Neural cell (in vitro differentiated cells): ENCODE results near the gene RAB40C. TPM values are rescaled to one million over a fixed set of nuclear protein-coding genes. Genes with fewer than 3 reads are reported as not detected.
A peak's percentile ranks its signal among the peaks of the same experiment; 100 is the strongest.

Source experiments
- H2AFZ ChIP-seq: fragments of 200-600, 300-800 bp; sonication (generic), shearing (Covaris generic); 2 replicates; pipeline ENCODE4 v1.6.0; 2014; ENCODE audit warnings: low read depth, mild to moderate bottlenecking, antibody characterized with exemption, low read length, moderate library complexity
- H3F3A ChIP-seq: fragments of 200-600 bp; shearing (Covaris generic); 2 replicates; pipeline ENCODE4 v1.6.1; 2016; ENCODE audit warnings: mild to moderate bottlenecking, moderate library complexity, mixed read lengths, antibody characterized with exemption, low read length; ENCODE audit not compliant: insufficient read depth, poor library complexity, severe bottlenecking
- H3K27ac ChIP-seq: fragments of 200-600, 300-800 bp; sonication (generic), shearing (Covaris generic); 2 replicates; pipeline ENCODE4 v1.5.1; 2014; ENCODE audit warnings: mild to moderate bottlenecking, low read length, moderate library complexity
- H3K27me3 ChIP-seq: fragments of 300-800, 200-600 bp; sonication (generic), shearing (Covaris generic); 2 replicates; pipeline ENCODE4 v1.6.0; 2014; ENCODE audit warnings: mild to moderate bottlenecking, low read depth, low read length, moderate library complexity; ENCODE audit not compliant: insufficient read depth
- H3K36me3 ChIP-seq: fragments of 300-800, 200-600 bp; sonication (generic), shearing (Covaris generic); 2 replicates; pipeline ENCODE4 v1.5.1; 2014; ENCODE audit warnings: mild to moderate bottlenecking, antibody characterized with exemption, low read length, moderate library complexity; ENCODE audit not compliant: insufficient read depth
- H3K4me2 ChIP-seq: fragments of 300-800, 200-600 bp; sonication (generic), shearing (Covaris generic); 2 replicates; pipeline ENCODE4 v1.6.0; 2014; ENCODE audit warnings: mild to moderate bottlenecking, low read length
- H3K4me3 ChIP-seq: fragments of 300-800, 200-600 bp; sonication (generic), shearing (Covaris generic); 2 replicates; pipeline ENCODE4 v1.5.1; 2014; ENCODE audit warnings: mild to moderate bottlenecking, low read length, moderate library complexity
- H3K79me2 ChIP-seq: fragments of 200-600 bp; shearing (Covaris generic); replicated peaks from 2 replicates; pipeline ENCODE4 v1.6.0; 2014; ENCODE audit warnings: mild to moderate bottlenecking, low read length, moderate library complexity; ENCODE audit not compliant: insufficient read depth
- H3K9ac ChIP-seq: fragments of 300-800, 200-600 bp; sonication (generic), shearing (Covaris generic); 2 replicates; pipeline ENCODE4 v1.6.1; 2016; ENCODE audit warnings: mild to moderate bottlenecking, low read length, mixed read lengths
- H3K9me2 ChIP-seq: fragments of 200-600 bp; shearing (Covaris generic); 2 replicates; pipeline ENCODE4 v1.6.1; 2016; ENCODE audit warnings: mild to moderate bottlenecking, low read length, mixed read lengths; ENCODE audit not compliant: insufficient read depth
- H3K9me3 ChIP-seq: fragments of 200-600, 300-800 bp; sonication (generic), shearing (Covaris generic); 2 replicates; pipeline ENCODE4 v1.6.1; 2016; ENCODE audit warnings: mild to moderate bottlenecking, mixed run types, low read length, moderate library complexity, mixed read lengths
- H4K20me1 ChIP-seq: fragments of 200-600 bp; shearing (Covaris generic); 2 replicates; pipeline ENCODE4 v1.6.1; 2016; ENCODE audit warnings: mild to moderate bottlenecking, mixed run types; ENCODE audit not compliant: insufficient read depth
- EP300 ChIP-seq: fragments of 450-650 bp; conservative IDR thresholded peaks from 2 replicates; pipeline ENCODE4 v1.6.1; 2014; ENCODE audit warnings: antibody characterized with exemption, mild to moderate bottlenecking, moderate library complexity; ENCODE audit not compliant: poor library complexity, severe bottlenecking
- EZH2 ChIP-seq: fragments of 200-600, 300-800 bp; shearing (Covaris generic), sonication (generic); IDR thresholded peaks from 2 replicates; pipeline ENCODE4 v1.6.1; 2014; ENCODE audit warnings: antibody characterized with exemption, low read length, borderline replicate concordance, mild to moderate bottlenecking; ENCODE audit not compliant: insufficient read depth, poor library complexity, severe bottlenecking
- MXI1 ChIP-seq: fragments of 450-650 bp; conservative IDR thresholded peaks from 2 replicates; pipeline ENCODE4 v1.6.1; 2014; ENCODE audit warnings: antibody characterized with exemption, mild to moderate bottlenecking; ENCODE audit not compliant: poor library complexity, severe bottlenecking
- POLR2AphosphoS5 ChIP-seq: IDR thresholded peaks from 2 replicates; pipeline ENCODE4 v1.6.1; 2012
- RAD21 ChIP-seq: fragments of 450-650 bp; conservative IDR thresholded peaks from 2 replicates; pipeline ENCODE4 v1.6.1; 2014; ENCODE audit warnings: antibody characterized with exemption, mild to moderate bottlenecking, moderate library complexity
- SMC3 ChIP-seq: fragments of 450-650 bp; conservative IDR thresholded peaks from 2 replicates; pipeline ENCODE4 v1.6.1; 2014; ENCODE audit warnings: antibody characterized with exemption, mild to moderate bottlenecking, moderate library complexity; ENCODE audit not compliant: poor library complexity
- TAF1 ChIP-seq: IDR thresholded peaks from 2 replicates; pipeline ENCODE4 v1.6.1; 2012; ENCODE audit warnings: low read depth
- polyA plus RNA-seq: library from polyadenylated mRNA; depleted of rRNA; stranded (reverse); fragments of >200 nt; gene quantifications from 2 replicates; pipeline ENCODE4 v1.2.3, GENCODE V29; 2014
- TF ChIP-seq, protein P1 (sequence below): IDR thresholded peaks from 2 replicates; pipeline ENCODE4 v1.6.1; 2012; ENCODE audit warnings: borderline replicate concordance
- TF ChIP-seq, protein P2 (sequence below): fragments of 450-650 bp; IDR thresholded peaks from 2 replicates; pipeline ENCODE4 v1.5.1; 2014; ENCODE audit warnings: antibody characterized with exemption, mild to moderate bottlenecking, moderate library complexity; ENCODE audit not compliant: poor library complexity, severe bottlenecking

RAB40C gene
- polyA plus RNA-seq, 1 donor from 2014 or later = 40.7 TPM

DNA sequence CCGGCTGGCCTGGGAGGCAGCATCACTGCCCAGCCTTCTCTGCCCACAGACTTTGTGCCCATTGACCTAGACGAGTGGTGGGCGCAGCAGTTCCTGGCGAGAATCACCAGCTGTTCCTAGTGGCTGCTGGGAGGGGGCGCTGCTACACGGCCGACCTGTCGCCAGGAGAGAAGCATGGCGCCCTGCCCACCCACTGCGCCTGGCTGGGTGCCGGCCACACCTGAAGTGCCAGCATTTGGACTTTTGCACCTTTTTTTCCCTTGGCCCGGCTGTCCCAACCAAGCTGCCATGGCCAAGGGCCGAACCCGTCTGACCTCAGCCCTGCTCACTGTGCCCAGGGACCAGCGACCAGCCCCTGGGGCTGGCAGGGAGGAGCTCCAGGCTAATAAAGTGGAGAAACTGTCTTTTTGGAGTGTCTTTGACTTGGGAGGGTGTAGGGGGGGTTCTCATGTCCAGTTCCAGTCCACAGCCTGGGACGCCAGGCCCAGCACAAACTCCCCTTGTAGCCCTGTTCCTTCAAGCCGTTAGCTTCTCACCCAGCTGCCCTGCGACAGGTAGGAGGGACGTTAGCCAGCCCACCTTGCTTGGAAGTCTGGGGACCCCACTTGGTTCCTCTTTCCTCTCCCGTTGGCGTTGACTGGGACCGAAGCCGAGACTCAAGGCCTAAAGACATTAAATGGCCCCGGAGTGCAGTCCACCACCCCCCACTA is 58.4 kb downstream of the RAB40C start:
- peak overlapping the region; percentile 45 for H2AFZ ChIP-seq
- peak overlapping the region; percentile 77 for H3K27ac ChIP-seq

DNA sequence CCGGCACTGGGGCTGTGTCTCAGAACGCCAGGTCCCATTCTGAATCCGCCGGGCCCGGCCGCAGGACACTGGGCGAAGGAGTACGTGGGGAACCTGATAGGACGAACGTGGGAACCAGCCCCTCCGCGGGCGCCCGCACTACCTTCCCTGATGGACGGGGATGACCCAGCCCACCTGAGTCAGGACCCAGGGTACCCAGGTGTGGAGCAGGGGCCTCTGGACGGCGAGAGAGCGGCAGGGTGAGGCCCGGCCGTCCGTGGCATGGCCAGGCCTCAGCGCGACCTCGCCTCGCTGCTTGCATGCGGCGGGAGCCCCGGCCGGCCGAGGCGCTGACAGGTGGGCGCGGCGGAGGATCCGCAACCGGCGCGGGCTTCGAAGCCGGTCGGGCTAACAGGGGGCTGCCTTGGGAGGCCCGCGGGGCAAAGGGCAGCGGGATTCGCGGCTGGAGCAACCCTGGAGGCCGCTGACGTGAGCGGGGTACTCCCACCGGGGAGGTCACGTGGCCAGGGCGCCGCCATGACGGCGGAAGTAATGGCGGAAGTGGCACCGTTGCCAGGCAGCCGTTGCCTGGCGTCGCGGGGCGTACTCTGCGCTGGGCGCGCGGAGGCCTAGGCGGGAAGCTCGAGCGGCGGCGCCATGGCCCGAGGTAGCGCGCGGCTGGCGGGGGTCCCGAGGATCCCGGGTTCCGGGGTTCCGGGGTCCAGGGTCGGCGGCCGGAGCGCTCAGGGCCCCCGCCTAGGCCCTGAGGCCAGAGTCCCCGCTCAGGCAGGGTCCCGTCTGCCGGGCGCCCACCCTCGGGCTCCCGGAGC is 59.1 kb downstream of the RAB40C start, which contains the start of gene WDR90:
Gene WDR90 (plus strand): TSS at position 585 of the 809 bp plus-strand sequence. CDS start 52 bp downstream, at position 637.
- no peaks in the 10 kb centered on the region for H3K79me2 ChIP-seq
- no peaks in the 10 kb centered on the region for H3K36me3 ChIP-seq
- peak within 1 kb of the TSS; percentile 95 for H3K4me2 ChIP-seq
- no peaks in the 10 kb centered on the region for H3K9me2 ChIP-seq
- H3K4me3 ChIP-seq = peak within 1 kb of the TSS; percentile 91
- H3F3A ChIP-seq = no peaks in the 10 kb centered on the region
- no peaks in the 10 kb centered on the region for H3K27me3 ChIP-seq
- peak within 1 kb of the TSS; percentile 45 for H2AFZ ChIP-seq
- H3K27ac ChIP-seq = peak within 1 kb of the TSS; percentile 77
- no peaks in the 10 kb centered on the region for H4K20me1 ChIP-seq
- H3K9ac ChIP-seq = peak within 1 kb of the TSS; percentile 89
- TF ChIP-seq RAD21 (no peak), EP300 (peak; percentile 52), MXI1 (peak; percentile 99), SMC3 (no peak), EZH2 (no peak), TAF1 (no peak), POLR2AphosphoS5 (peak; percentile 79)
- TF ChIP-seq, protein P1, sequence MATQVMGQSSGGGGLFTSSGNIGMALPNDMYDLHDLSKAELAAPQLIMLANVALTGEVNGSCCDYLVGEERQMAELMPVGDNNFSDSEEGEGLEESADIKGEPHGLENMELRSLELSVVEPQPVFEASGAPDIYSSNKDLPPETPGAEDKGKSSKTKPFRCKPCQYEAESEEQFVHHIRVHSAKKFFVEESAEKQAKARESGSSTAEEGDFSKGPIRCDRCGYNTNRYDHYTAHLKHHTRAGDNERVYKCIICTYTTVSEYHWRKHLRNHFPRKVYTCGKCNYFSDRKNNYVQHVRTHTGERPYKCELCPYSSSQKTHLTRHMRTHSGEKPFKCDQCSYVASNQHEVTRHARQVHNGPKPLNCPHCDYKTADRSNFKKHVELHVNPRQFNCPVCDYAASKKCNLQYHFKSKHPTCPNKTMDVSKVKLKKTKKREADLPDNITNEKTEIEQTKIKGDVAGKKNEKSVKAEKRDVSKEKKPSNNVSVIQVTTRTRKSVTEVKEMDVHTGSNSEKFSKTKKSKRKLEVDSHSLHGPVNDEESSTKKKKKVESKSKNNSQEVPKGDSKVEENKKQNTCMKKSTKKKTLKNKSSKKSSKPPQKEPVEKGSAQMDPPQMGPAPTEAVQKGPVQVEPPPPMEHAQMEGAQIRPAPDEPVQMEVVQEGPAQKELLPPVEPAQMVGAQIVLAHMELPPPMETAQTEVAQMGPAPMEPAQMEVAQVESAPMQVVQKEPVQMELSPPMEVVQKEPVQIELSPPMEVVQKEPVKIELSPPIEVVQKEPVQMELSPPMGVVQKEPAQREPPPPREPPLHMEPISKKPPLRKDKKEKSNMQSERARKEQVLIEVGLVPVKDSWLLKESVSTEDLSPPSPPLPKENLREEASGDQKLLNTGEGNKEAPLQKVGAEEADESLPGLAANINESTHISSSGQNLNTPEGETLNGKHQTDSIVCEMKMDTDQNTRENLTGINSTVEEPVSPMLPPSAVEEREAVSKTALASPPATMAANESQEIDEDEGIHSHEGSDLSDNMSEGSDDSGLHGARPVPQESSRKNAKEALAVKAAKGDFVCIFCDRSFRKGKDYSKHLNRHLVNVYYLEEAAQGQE = no peak
- TF ChIP-seq, protein P2, sequence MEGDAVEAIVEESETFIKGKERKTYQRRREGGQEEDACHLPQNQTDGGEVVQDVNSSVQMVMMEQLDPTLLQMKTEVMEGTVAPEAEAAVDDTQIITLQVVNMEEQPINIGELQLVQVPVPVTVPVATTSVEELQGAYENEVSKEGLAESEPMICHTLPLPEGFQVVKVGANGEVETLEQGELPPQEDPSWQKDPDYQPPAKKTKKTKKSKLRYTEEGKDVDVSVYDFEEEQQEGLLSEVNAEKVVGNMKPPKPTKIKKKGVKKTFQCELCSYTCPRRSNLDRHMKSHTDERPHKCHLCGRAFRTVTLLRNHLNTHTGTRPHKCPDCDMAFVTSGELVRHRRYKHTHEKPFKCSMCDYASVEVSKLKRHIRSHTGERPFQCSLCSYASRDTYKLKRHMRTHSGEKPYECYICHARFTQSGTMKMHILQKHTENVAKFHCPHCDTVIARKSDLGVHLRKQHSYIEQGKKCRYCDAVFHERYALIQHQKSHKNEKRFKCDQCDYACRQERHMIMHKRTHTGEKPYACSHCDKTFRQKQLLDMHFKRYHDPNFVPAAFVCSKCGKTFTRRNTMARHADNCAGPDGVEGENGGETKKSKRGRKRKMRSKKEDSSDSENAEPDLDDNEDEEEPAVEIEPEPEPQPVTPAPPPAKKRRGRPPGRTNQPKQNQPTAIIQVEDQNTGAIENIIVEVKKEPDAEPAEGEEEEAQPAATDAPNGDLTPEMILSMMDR = peak; percentile 11
- no peaks in the 10 kb centered on the region for H3K9me3 ChIP-seq

More for the DNA sequence above, 58.4 kb downstream of the RAB40C start:
- Histone ChIP-seq H4K20me1 (no peaks in the 10 kb centered on the region), H3K9me2 (no peaks in the 10 kb centered on the region), H3K9ac (peak overlapping the region; percentile 89), H3F3A (no peaks in the 10 kb centered on the region), H3K4me2 (peak overlapping the region; percentile 95), H3K79me2 (no peaks in the 10 kb centered on the region), H3K9me3 (no peaks in the 10 kb centered on the region), H3K36me3 (no peaks in the 10 kb centered on the region), H3K4me3 (peak overlapping the region; percentile 91), H3K27me3 (no peaks in the 10 kb centered on the region)
- TF ChIP-seq POLR2AphosphoS5 (no peak), TAF1 (no peak)
- TF ChIP-seq, protein P1 = no peak
- TF ChIP-seq, protein P2 = peak; percentile 47
